Smooth muscle cell (in vitro differentiated cells): ENCODE measurements around the gene DTWD2. TPM values are rescaled to one million over a fixed set of nuclear protein-coding genes. Genes with fewer than 3 reads are reported as not detected.

ENCODE experiments used
- DNase-seq: peaks from one replicate; lab custom pipeline; 2025; ENCODE audit not compliant: unreplicated experiment; lab: John Stamatoyannopoulos, UW
- H2AFZ ChIP-seq: fragments of 200-600 bp; sonication (generic); 2 replicates; pipeline ENCODE4 v1.6.0; 2016; ENCODE audit warnings: antibody characterized with exemption, low read depth, mild to moderate bottlenecking
- H3F3A ChIP-seq: fragments of 200-600 bp; sonication (generic); 2 replicates; pipeline ENCODE4 v1.6.0; 2017; ENCODE audit warnings: antibody characterized with exemption, low read depth
- H3K27ac ChIP-seq: fragments of 200-600 bp; sonication (generic); 2 replicates; pipeline ENCODE4 v1.5.1; 2016; ENCODE audit warnings: low read depth, mild to moderate bottlenecking
- H3K27me3 ChIP-seq: fragments of 200-600 bp; sonication (generic); 2 replicates; pipeline ENCODE4 v1.6.1; 2016; ENCODE audit warnings: low read depth, mild to moderate bottlenecking
- H3K36me3 ChIP-seq: fragments of 200-600 bp; sonication (generic); 2 replicates; pipeline ENCODE4 v1.5.1; 2016; ENCODE audit warnings: low read depth
- H3K4me1 ChIP-seq: fragments of 200-600 bp; sonication (generic); 2 replicates; pipeline ENCODE4 v1.5.1; 2016; ENCODE audit warnings: low read depth
- H3K4me2 ChIP-seq: fragments of 200-600 bp; sonication (generic); 2 replicates; pipeline ENCODE4 v1.6.0; 2016; ENCODE audit warnings: mild to moderate bottlenecking
- H3K4me3 ChIP-seq: fragments of 200-600 bp; sonication (generic); 2 replicates; pipeline ENCODE4 v1.5.1; 2016; ENCODE audit warnings: mild to moderate bottlenecking
- H3K79me2 ChIP-seq: fragments of 200-600 bp; sonication (generic); 2 replicates; pipeline ENCODE4 v1.6.0; 2016; ENCODE audit warnings: low read depth, mild to moderate bottlenecking
- H3K9ac ChIP-seq: fragments of 200-600 bp; sonication (generic); 2 replicates; pipeline ENCODE4 v1.6.0; 2016; ENCODE audit warnings: low read depth
- H3K9me3 ChIP-seq: fragments of 200-600 bp; sonication (generic); replicated peaks from 2 replicates; pipeline ENCODE4 v1.5.1; 2016; ENCODE audit warnings: low read depth
- H4K20me1 ChIP-seq: fragments of 200-600 bp; sonication (generic); 2 replicates; pipeline ENCODE4 v1.6.0; 2016; ENCODE audit warnings: low read depth
- CTCF ChIP-seq: fragments of 200-600 bp; sonication (generic); IDR thresholded peaks from 2 replicates; pipeline ENCODE4 v1.5.1; 2017; ENCODE audit warnings: borderline replicate concordance, mild to moderate bottlenecking, antibody characterized with exemption; ENCODE audit not compliant: insufficient read depth, poor library complexity, severe bottlenecking
- WGBS: methylation state at CpG from one replicate; pipeline ENCODE4 v1.1.7; 2016; ENCODE audit warnings: low lambda C conversion rate; 5-methylcytosine and 5-hydroxymethylcytosine counted together
- polyA plus RNA-seq: library from polyadenylated mRNA; unstranded; fragments of >200 nt; fragmentation: Nextera tagmentation; extraction: Ambion mirVana; gene quantifications from 2 replicates; pipeline ENCODE4 v1.2.1, GENCODE V29; 2016
- total RNA-seq: library from RNA; depleted of rRNA; stranded (reverse); fragments of >200 nt; gene quantifications from 2 replicates; pipeline ENCODE4 v1.2.3, GENCODE V29; 2014

The DTWD2 gene
- total and polyA plus RNA-seq, 2 experiments from 2014 or later = 0.58 to 1.7 TPM

GRCh38 chr5:118937393-118938061 is 50.8 kb downstream of the DTWD2 start:
- H3K4me2 ChIP-seq = no peak overlapping the region
- WGBS = 64% methylated on average over 3 of the region's 3 CpGs

DNA sequence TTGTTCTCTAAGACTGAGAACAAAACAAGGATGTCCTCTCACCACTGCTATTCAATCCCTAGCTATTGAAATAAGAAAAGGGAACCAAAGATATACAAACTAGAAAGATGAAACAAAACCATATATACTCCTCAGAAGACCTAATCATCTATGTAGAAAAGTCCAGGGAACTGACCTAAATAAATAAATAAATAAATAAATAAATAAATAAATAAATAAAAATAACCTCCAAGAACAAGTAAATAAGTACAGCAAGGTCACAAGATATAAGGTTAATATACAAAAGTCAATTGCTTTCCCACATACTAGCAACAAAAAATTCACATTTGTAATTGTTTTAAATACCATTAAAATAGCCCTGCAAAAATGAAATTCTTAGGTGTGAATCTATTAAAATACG is 54.6 kb downstream of the DTWD2 start:
- Histone ChIP-seq H3K9me3 (no peaks in the 10 kb centered on the region), H3K27ac (no peak overlapping the region), H3F3A (no peaks in the 10 kb centered on the region), H3K4me3 (no peak overlapping the region), H4K20me1 (no peaks in the 10 kb centered on the region), H2AFZ (no peak overlapping the region), H3K4me1 (peaks cover 7% of the 10 kb centered on the region), H3K36me3 (no peaks in the 10 kb centered on the region), H3K9ac (no peak overlapping the region), H3K27me3 (no peaks in the 10 kb centered on the region), H3K4me2 (no peak overlapping the region), H3K79me2 (no peaks in the 10 kb centered on the region)
- WGBS = 100% methylated on average over 1 of the region's 1 CpG
- DNase-seq = no peak
- no peak for TF ChIP-seq CTCF

More at GRCh38 chr5:118937393-118938061, 50.8 kb downstream of the DTWD2 start:
- Histone ChIP-seq H3F3A (no peaks in the 10 kb centered on the region), H2AFZ (no peak overlapping the region), H3K4me3 (no peak overlapping the region), H3K27ac (no peak overlapping the region), H3K9ac (no peak overlapping the region), H4K20me1 (no peaks in the 10 kb centered on the region), H3K4me1 (peaks cover 7% of the 10 kb centered on the region), H3K79me2 (no peaks in the 10 kb centered on the region), H3K36me3 (no peaks in the 10 kb centered on the region), H3K27me3 (no peaks in the 10 kb centered on the region), H3K9me3 (no peaks in the 10 kb centered on the region)
- TF ChIP-seq CTCF = no peak
- DNase-seq = no peak

GRCh38 chr5:118931564-118931963 is 56.8 kb downstream of the DTWD2 start:
- H3K9ac ChIP-seq = no peak overlapping the region
- WGBS = 97% methylated on average over 1 of the region's 1 CpG
- H3K9me3 ChIP-seq = no peaks in the 10 kb centered on the region
- H3K4me3 ChIP-seq = no peak overlapping the region
- no peaks in the 10 kb centered on the region for H3K79me2 ChIP-seq
- no peak for TF ChIP-seq CTCF
- H3K4me2 ChIP-seq = no peak overlapping the region
- DNase-seq = no peak
- no peak overlapping the region for H3K27ac ChIP-seq
- H3F3A ChIP-seq = no peaks in the 10 kb centered on the region
- H3K27me3 ChIP-seq = no peaks in the 10 kb centered on the region
- no peaks in the 10 kb centered on the region for H3K36me3 ChIP-seq
- no peaks in the 10 kb centered on the region for H4K20me1 ChIP-seq
- no peak overlapping the region for H2AFZ ChIP-seq
- no peaks in the 10 kb centered on the region for H3K4me1 ChIP-seq

DNA sequence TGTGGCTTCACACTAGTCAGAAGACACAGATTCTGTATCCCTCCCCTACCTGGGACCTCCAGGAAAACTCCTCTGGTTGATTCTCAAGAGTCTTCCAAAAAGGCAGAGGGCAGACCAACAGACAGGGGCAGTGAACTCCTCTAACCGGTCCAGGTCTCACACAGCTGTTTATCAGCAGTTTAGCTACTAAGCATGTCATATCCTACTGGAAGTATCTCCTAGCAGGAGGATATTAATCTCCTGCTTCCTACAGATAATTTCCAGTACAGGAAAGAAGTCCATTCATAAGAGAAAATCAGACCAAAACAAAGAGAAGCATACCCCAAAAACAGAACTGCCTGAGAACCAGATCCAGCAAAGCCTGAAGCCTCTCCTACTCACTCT is 64.3 kb downstream of the DTWD2 start:
- TF ChIP-seq CTCF = no peak
- no peaks in the 10 kb centered on the region for H3K27me3 ChIP-seq
- WGBS = 59% methylated on average over 1 of the region's 1 CpG

More for the DNA sequence above, 64.3 kb downstream of the DTWD2 start:
- Histone ChIP-seq H3K9me3 (no peaks in the 10 kb centered on the region), H3K4me2 (no peak overlapping the region), H3K27ac (no peak overlapping the region), H3K4me3 (no peak overlapping the region), H3K36me3 (no peaks in the 10 kb centered on the region), H2AFZ (peak overlapping the region; percentile 10), H4K20me1 (no peaks in the 10 kb centered on the region), H3F3A (no peaks in the 10 kb centered on the region), H3K4me1 (no peaks in the 10 kb centered on the region), H3K79me2 (no peaks in the 10 kb centered on the region), H3K9ac (no peak overlapping the region)
- DNase-seq = no peak
